Muscle of leg (tissue), 11 donors: ENCODE results near the gene SLC22A14. TPM values are rescaled to one million over a fixed set of nuclear protein-coding genes. Genes with fewer than 3 reads are reported as not detected.
"Not testable (repeated sequence)": the region's sequence is repeated elsewhere in the genome, so short reads cannot be mapped to it uniquely, and the experiment has no call there.

Experiments
- DNase-seq: peaks from one replicate; pipeline ENCODE4 v3.0.0; 2013
- H3K27ac ChIP-seq: one replicate; pipeline ENCODE4 v1.5.1; 2013; ENCODE audit warnings: mild to moderate bottlenecking, low read length, control low read depth
- H3K27me3 ChIP-seq: one replicate; pipeline ENCODE4 v1.6.1; 2013; ENCODE audit warnings: low read length; ENCODE audit not compliant: control insufficient read depth, insufficient read depth
- H3K36me3 ChIP-seq: one replicate; pipeline ENCODE4 v1.6.1; 2013; ENCODE audit warnings: low read length; ENCODE audit not compliant: control insufficient read depth, insufficient read depth
- H3K4me1 ChIP-seq: one replicate; pipeline ENCODE4 v1.6.1; 2013; ENCODE audit warnings: low read length; ENCODE audit not compliant: control insufficient read depth, insufficient read depth
- H3K4me3 ChIP-seq: one replicate; pipeline ENCODE4 v1.5.1; 2013; ENCODE audit warnings: low read length, control low read depth
- H3K9me3 ChIP-seq: replicated peaks from 2 replicates; pipeline ENCODE4 v1.6.1; 2013; ENCODE audit warnings: low read depth, low read length; ENCODE audit not compliant: control insufficient read depth
- WGBS: methylation state at CpG from one replicate; pipeline ENCODE4 v1.1.5; 2013; ENCODE audit warnings: missing lambda C conversion rate; ENCODE audit not compliant: insufficient coverage; 5-methylcytosine and 5-hydroxymethylcytosine counted together
- polyA plus RNA-seq, 8 donors: library from polyadenylated mRNA; unstranded; fragments of 120-200 nt; gene quantifications; one replicate each; pipeline versions ENCODE4 v1.2.1 to v1.2.3, GENCODE V29; 2013; ENCODE audit warnings: inconsistent platforms in 1 of 8, low replicate concordance in 1 of 8; ENCODE audit not compliant: insufficient read length in 8 of 8, insufficient read depth in 1 of 8
- total RNA-seq: library from RNA; stranded (reverse); fragments of 120-200 nt; gene quantifications from one replicate; pipeline ENCODE4 v1.2.4, GENCODE V29; 2013

Gene SLC22A14
- total and polyA plus RNA-seq, 9 donors = 0.09 to 0.25 (median 0.18) TPM

DNA sequence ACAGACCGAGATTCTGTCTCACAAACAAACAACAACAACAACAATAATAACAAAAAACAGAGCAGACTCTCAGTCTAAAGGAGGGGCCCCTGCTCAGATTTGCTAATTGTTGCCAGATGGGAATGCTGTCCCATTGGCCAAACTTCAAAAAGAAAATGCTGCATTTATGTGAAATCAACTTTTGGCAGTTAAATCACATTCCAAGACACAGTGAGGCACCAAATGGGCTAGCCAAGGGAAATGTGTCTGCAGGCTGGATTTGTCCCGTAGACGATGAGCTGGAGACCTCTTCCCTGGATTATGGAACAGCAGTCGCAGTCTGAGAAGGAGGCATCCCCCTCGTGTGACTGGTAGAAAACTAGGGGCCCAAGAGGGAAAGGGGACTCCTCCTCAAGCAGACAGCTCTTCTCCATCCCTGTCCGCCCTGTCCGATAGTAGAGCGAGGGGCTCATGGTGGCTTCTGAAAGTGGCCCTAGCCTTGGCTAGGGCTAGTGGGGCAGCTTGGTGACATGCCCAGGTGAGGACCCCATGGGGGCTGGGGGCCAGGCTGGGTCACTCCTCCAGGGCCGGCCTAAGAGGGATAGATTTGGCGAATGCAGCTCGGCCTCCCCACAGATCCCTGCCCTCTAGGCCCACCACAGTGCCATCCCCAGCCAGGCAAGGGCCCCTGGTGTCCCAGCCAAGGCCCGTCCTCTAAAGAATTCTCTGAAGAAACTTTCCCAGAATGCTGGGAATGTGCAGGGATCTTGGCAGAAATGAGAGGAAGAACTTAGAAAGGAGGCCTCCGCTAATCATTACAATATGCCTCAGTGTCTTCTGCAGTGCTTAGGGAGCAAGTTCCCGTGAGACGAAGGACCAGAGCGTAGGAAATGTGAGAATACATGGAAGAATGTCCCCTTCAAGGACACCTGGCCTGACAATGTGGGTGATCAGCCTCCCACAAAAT, 2.0 kb downstream of the SLC22A14 start:
- H3K9me3 ChIP-seq = no peaks in the 10 kb centered on the region
- WGBS = 100% methylated on average over 4 of the region's 16 CpGs
- no peaks in the 10 kb centered on the region for H3K36me3 ChIP-seq
- peak; percentile 51 for DNase-seq
- H3K27me3 ChIP-seq = no peaks in the 10 kb centered on the region
- H3K4me1 ChIP-seq = peaks cover 6% of the 10 kb centered on the region
- no peak overlapping the region for H3K27ac ChIP-seq
- no peak overlapping the region for H3K4me3 ChIP-seq

DNA sequence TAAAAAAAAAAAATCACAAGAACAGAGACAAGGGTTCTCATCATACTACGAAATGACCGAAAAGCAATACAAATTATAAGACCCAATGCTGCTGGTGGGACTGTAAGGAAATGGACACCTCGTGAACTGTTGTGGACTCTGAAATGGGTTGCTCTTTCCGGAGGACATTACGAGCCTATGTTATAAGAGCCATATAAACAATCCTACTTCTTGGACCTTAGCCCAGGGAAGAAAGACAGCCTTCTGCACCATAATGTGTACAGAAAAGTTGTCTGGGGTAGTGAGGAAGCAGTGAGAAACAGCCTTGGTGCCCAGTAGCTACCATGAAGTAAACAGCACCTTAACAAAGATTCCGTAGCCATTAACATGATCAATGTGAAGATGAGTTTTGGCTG, 2.7 kb downstream of the SLC22A14 start:
- no peak overlapping the region for H3K27ac ChIP-seq
- no peak overlapping the region for H3K4me3 ChIP-seq
- peak; percentile 5 for DNase-seq
- H3K27me3 ChIP-seq = no peaks in the 10 kb centered on the region
- peaks cover 6% of the 10 kb centered on the region for H3K4me1 ChIP-seq
- no CpG with 5 or more reads among the region's 6 CpGs for WGBS
- H3K36me3 ChIP-seq = no peaks in the 10 kb centered on the region
- no peaks in the 10 kb centered on the region for H3K9me3 ChIP-seq

DNA sequence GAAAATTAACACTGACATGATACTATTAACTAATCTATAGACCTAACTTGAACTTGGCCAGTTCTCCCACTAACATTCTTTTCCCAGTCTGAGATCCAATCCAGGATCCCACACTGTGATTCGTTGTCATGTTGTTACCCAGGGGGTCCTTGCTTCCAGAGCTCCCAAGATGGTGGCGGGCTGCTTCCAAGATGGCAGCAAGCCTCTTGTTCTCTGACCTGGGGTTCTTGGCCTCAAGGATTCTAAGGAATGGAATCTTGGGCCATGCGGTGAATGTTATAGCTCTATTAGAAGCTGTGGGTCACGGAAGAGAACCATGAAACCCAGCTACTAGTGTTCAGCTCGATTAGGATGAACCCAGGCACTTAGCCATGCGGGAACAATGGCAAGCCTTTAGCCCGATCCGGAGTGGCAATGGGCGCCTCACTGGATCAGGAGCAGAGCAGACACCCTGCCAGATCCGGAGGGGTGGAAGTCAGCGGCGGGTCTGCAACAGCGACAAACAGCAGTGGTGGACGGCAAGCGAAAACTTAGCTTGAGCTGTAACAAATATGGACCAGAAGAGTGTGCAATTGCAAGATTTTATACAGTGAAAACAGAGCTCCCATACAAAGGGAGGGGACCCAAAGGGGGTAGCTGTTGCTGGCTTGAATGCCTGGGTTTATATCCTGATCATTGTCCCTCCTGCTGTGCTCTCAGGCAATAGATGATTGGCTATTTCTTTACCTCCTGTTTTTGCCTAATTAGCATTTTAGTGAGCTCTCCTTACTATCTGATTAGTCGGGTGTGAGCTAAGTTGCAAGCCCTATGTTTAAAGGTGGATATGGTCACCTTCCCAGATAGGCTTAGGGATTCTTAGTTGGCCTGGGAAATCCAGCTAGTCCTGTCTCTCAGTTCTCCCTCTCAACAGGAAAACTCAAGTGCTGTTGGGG, 7.5 kb downstream of the SLC22A14 start:
- not testable (repeated sequence) for H3K27ac ChIP-seq, H3K9me3 ChIP-seq, DNase-seq, H3K27me3 ChIP-seq, H3K36me3 ChIP-seq, H3K4me1 ChIP-seq, H3K4me3 ChIP-seq
- 84% methylated on average over 12 of the region's 16 CpGs for WGBS

DNA sequence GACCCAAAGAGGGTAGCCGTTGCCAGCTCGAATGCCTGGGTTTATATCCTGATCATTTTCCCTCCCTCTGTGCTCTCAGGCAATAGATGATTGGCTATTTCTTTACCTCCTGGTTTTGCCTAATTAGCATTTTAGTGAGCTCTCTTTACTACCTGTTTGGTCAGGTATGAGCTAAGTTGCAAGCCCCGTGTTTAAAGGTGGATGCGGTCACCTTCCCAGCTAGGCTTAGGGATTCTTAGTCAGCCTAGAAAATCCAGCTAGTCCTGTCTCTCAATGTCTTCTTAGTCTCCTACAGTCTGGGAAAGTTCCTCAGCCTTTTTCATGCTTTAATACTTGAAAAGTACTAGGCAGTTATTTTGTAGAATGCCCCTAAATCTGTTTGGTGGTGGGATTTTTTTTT, 15.0 kb downstream of the SLC22A14 start:
- H3K27ac ChIP-seq, H3K9me3 ChIP-seq, H3K4me3 ChIP-seq, H3K36me3 ChIP-seq, H3K4me1 ChIP-seq, DNase-seq, H3K27me3 ChIP-seq: not testable (repeated sequence)
- no CpG with 5 or more reads among the region's 4 CpGs for WGBS

DNA sequence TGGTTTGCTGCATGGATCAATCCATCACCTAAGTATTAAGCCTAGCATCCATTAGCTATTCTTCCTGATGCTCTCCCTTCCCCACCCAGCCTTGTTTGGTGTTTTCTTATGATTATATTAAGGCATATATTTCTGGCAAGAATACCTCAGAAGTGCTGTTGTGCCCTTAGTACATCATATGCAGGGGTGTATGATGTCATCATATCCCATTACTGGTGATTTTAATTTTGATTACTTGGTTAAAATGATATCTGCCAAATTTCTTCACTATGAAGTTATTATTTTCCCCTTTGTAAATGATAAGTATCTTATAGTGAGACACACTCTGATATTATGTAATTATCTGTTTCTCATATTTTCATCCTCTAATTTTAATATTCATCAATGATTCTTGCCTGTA, 15.4 kb downstream of the SLC22A14 start:
- no peak for DNase-seq
- Histone ChIP-seq H3K4me3 (no peak overlapping the region), H3K27me3 (no peaks in the 10 kb centered on the region), H3K4me1 (no peaks in the 10 kb centered on the region), H3K36me3 (no peaks in the 10 kb centered on the region), H3K9me3 (no peaks in the 10 kb centered on the region), H3K27ac (no peak overlapping the region)

DNA sequence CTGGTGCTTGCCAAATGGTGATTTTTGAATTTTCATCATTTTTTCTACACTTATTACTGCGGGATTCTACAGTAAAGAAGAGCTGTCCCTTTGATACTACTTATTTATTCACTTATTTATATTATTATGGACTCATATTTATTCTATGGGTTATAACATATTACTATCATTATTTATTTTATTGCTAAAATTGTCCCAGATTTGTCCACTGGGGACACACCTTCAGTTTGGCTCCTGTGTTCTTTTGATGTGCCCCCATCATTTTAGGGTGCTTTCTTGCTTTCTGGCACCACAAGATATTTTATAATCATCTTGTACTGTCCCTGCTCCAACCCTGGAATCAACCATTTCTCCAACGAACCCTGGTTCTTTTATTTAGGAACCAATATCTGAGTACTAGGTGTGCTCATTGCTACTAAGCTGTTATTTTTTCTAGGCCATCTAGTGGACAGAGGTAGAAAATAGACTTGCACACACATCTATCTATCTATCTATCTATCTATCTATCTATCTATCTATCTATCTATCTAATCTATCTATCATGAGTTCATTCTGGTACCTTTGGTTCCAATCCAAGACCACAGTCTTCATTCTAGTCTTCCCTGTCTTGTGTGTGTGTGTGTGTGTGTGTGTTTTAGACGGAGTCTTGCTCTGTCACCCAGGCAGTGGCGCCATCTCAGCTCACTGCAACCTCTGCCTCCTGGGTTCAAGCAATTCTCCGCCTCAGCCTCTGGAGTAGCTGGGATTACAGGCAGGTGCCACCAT, 16.0 kb downstream of the SLC22A14 start:
- peak; percentile 21 for DNase-seq
- Histone ChIP-seq H3K27me3 (no peaks in the 10 kb centered on the region), H3K4me1 (no peaks in the 10 kb centered on the region), H3K4me3 (no peak overlapping the region), H3K36me3 (no peaks in the 10 kb centered on the region), H3K9me3 (no peaks in the 10 kb centered on the region), H3K27ac (no peak overlapping the region)
- no CpG with 5 or more reads among the region's 5 CpGs for WGBS

DNA sequence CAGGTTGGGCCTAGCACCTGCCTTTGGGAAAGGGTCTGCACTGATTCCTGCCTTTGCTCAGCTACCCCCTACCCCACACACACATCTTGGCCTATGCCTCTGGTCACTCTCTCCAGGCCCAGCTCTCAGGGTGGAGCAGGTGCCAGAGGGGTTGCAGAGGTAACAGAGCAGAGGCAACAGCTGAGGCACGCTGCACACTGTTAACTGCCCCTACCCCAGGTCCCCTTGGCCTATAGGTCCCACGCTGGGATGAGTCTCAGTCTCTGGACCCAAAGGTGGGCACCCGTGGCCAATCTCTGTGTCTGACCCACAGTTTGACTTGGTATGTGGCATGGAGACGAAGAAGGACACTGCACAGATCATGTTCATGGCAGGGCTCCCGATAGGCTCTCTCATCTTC, 24.8 kb downstream of the SLC22A14 start:
- 87% methylated on average over 2 of the region's 5 CpGs for WGBS
- no peaks in the 10 kb centered on the region for H3K9me3 ChIP-seq

DNA sequence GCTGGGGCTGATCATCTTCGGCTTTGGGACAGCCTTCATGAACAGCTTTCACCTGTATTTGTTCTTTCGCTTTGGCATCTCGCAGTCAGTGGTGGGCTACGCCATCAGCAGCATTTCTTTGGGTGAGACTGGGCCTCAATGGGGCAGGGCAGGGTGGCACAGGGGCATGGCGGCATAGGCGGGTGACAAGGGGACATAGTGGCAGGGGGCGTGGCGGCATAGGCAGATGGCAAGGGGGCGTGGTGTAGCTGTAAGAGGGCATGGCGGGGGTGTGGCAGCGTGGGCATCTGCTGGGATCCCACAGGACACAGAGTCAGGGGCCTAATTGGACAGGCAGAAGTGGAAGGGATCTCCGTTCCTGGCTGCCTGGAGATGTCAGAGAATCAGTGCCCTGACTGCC, 25.5 kb downstream of the SLC22A14 start:
- no peaks in the 10 kb centered on the region for H3K27me3 ChIP-seq
- H3K36me3 ChIP-seq = no peaks in the 10 kb centered on the region
- 95% methylated on average over 8 of the region's 12 CpGs for WGBS
- no peaks in the 10 kb centered on the region for H3K9me3 ChIP-seq
- no peak overlapping the region for H3K4me3 ChIP-seq
- DNase-seq = no peak
- H3K4me1 ChIP-seq = no peaks in the 10 kb centered on the region
- no peak overlapping the region for H3K27ac ChIP-seq

More for the DNA sequence above, 24.8 kb downstream of the SLC22A14 start:
- Histone ChIP-seq H3K36me3 (no peaks in the 10 kb centered on the region), H3K4me3 (no peak overlapping the region), H3K27ac (no peak overlapping the region), H3K4me1 (no peaks in the 10 kb centered on the region), H3K27me3 (no peaks in the 10 kb centered on the region)
- no peak for DNase-seq

DNA sequence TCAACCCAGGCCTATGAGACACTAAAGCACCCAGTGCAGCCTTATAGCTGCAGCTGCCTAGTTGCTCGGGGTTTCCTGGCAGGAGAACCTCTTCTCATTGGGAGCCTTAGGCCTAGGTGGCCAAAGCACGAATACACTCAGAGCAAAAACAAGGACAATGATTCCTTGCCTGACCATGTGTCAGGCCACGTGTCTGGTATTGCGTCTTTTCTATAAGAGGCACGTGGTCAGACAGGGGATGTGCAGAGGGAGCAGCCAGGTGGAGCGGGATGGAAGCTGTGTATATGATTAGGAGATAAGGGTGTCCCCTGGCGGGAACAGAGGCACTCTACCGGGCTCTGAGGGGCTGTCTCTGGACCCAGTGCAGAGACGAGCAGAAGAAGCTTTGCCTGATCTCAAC, 26.4 kb downstream of the SLC22A14 start:
- H3K9me3 ChIP-seq = no peaks in the 10 kb centered on the region
- 84% methylated on average over 9 of the region's 9 CpGs for WGBS
- no peak overlapping the region for H3K27ac ChIP-seq
- H3K4me1 ChIP-seq = no peaks in the 10 kb centered on the region
- no peak overlapping the region for H3K4me3 ChIP-seq
- H3K36me3 ChIP-seq = no peaks in the 10 kb centered on the region
- DNase-seq = no peak
- no peaks in the 10 kb centered on the region for H3K27me3 ChIP-seq
